ENCODE measurements around the gene PCED1A. TPM values are rescaled to one million over a fixed set of nuclear protein-coding genes. Genes with fewer than 3 reads are reported as not detected.
"Not testable (repeated sequence)": the region's sequence is repeated elsewhere in the genome, so short reads cannot be mapped to it uniquely, and the experiment has no call there.

Gene PCED1A
- polyA plus RNA-seq, 1 donor: 31.9 TPM

DNA sequence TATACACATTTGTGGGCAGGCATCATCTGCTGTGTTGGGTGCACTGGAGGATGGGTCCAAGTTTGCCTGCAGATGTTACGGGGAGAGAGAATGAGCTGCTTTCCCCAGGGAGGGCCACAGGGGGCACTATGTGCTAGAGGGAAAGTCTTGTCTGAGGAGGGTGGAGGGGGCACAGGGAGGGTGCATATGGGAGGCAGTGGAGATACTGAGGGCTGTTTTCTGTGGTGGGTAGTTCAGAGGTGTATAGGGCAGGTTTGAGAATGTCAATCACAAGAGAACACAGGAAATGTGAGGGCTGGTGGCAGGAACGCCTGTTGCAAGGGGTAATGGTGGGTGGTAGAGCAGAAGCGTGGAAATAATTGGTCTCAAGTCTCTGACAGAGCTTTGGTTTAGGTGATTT, 25.2 kb upstream of the PCED1A start:
- DNase-seq: no peak

- DNase-seq: no peak
Measured at GRCh38 chr20:2865101-2865500, 24.6 kb upstream of the PCED1A start.

- no peak for DNase-seq
Measured at GRCh38 chr20:2864626-2865025, 24.2 kb upstream of the PCED1A start.

GRCh38 chr20:2859330-2860121, 19.1 kb upstream of the PCED1A start:
- DNase-seq: no peak

DNA sequence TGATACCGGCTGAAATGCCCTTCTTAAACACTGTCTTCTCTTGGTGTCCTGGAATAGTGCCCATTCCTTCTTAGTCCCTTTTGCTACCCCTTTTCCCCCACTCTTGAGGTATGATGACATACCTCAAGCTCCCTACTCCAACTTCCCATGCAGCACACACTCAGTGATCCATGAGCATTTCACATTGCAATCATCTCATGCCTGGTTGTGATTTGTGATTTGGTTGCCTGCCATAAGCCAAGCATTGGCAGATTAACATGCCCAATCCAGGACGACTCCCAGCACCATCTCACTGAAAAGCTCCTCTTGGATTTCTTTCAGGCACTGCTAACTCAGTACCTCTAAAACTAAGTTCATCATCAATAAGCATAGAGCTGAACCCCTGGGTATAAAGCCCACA, 18.1 kb upstream of the PCED1A start:
- no peak for DNase-seq

- DNase-seq: no peak
Measured at GRCh38 chr20:2851086-2851485, 10.6 kb upstream of the PCED1A start.

DNA sequence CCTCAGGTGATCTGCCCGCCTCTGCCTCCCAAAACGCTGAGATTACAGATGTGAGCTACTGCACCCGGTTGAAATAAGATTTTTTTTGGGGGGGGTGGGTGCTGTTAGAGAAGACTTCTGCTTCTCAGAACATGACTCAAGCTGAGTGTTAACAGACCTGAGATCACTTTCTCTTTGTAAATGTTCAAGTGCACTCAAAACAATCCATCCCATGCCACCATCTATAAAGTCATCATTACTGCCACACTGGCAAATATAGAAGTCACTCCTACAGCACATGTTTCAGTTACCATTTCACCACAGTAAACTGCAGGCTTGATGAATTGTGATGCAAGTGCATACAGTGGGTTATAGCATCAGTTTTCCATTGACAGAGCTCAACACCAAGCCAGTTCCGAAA, 9.1 kb upstream of the PCED1A start:
- DNase-seq: no peak

- DNase-seq: no peak
Measured at GRCh38 chr20:2847802-2848201, 7.3 kb upstream of the PCED1A start.

DNA sequence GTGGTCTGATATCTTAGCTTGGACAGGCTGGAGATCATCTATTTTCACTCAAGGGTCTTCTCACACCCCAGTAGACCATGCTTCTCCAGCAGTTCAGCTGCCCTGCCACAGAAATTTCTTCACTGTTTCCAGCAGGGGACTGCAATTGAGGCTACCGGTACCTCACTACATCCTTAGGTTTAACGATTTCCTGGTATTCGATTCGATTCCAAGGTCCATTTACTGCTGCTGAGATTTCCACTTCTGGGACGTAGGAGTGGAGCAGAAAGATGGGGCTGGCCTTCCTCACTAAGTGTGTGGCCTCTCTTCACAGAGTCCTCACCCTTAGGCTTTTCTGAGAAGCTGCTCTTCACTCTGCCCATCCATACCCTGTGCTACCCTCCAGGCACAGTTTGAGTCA, 6.2 kb upstream of the PCED1A start:
- DNase-seq: no peak

DNA sequence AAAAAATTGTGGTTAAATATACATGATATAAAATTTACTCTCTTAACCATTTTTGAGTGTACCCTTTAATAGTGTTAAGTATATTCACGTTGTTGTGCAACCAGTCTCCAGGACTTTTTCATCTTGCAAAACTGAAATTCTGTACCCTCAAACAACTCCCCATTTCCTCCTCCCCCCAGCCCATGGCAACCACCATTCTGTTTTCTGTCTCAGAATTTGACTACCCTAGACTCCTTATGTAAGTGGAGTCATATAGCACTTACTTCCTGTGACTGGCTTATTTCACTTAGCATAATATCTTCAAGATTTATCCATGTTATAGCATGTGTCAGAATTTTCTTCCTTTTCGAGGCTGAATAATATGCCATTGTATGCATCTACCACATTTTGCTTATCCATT, 5.2 kb upstream of the PCED1A start:
- DNase-seq: no peak

DNA sequence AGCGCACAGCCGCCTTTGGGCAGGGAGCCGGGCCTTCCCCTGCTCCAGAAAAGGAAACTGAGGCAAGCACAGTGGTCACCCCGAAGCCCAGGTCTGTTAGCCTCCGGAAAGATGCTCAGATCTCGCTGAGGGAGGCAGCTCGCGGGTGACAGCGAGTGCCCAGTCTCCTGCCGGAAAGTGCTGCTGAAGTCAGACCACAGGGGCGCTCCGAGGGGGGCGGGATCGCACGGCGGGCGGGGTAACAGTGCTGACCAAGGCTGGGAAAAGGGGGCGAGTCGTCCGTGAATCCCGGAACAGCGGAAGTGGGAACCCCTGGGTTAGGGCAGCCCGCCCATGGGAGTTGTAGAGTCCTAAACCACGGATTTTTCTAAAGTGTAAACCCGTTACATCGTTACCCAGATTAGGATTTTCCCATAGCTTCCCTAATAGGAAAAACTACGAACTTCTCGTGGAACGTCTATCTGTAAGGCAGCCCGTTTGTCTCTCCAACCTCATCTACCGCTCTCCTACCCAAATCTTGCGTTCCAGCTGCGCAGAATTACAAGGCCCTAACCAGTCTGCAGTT, 594 bp upstream of the PCED1A start:
- DNase-seq: peak; percentile 73

- no peak for DNase-seq
Measured at GRCh38 chr20:2839732-2840137, 720 bp downstream of the PCED1A start.

GRCh38 chr20:2838847-2839671, 1.4 kb downstream of the PCED1A start:
- DNase-seq: no peak

DNA sequence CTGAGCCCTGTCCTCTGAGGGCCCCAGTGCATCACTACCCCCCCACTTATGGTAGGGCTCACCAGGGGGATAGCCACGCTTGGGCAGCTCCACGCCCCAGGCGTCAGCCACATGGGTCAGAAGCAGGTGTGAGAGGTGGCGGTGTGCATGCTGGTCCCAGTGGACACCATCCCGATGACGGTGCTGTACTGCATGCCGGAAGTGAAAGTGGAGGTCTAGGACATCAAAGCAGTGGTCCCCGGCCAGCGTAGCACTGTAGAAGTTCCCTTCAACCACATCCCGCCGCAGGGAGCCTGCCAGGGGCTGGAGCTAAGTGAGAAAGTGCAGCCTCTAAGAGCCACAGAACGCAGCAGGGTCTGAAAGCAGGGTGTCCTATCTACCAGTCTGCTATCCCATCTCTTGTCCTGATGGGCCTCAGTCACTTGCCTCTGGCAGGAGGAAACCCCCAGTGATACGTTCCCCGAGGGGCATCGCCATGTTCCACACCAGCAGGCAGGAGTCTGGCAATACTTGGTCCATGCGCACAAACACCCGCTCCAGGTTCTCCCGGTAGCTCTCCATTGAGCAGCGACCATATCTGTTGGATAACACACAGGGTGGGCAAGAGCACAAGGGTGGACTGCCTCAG, 2.2 kb downstream of the PCED1A start:
- no peak for DNase-seq

GRCh38 chr20:2837221-2837960, 3.1 kb downstream of the PCED1A start:
- DNase-seq: no peak

GRCh38 chr20:2836035-2836434, 4.4 kb downstream of the PCED1A start:
- no peak for DNase-seq

DNA sequence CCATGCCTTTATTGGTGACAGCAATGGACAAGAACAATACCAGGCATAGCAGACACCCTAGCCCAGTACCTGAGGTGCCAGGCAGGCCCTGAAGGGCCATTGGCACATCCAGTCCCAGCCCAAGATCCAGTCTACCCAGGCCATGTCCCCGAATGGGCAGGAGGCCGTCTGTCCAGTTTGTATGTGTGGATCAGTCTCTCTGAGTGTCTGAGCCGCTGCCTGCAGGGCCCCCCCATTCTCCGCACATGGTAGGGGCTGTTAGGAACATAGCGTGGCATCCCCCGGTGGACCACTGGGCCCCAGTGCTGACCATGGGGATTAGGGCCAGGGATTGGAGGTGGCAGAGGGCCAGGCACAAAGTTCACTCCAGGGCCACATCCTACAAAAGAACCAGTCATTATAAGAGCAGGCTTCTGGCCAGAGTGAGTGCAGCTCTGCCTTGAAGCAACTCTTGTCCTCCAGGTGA, 5.1 kb downstream of the PCED1A start:
- no peak for DNase-seq

DNA sequence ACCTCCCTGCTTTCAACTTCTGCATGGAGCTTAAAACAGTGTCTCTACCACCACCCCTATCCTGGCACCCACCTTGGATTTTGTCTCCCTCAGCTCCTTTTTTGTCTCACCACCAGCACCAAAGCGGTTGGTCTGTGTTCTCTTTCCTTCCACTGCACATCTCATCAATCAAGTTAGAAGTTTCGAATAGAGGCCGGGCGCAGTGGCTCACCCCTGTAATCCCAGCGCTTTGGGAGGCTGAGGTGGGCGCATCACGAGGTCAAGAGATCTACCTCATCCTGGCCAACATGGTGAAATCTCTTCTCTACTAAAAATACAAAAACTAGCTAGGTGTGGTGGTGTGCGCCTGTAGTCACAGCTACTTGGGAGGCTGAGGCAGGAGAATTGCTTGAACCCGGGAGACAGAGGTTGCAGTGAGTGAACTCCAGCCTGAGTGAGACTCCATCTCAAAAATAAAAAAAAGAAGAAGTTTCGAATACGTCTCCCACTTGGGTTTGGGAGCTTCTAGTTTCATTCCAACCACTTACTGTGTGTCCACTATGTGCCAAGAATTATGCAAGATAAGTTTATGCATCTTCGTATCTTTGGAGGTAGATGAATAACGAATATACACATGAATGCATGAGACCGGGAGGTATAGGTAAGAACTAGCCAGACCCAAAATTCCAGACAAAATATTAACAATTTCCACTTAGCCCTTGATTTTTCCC, 5.9 kb downstream of the PCED1A start:
- DNase-seq: no peak

GRCh38 chr20:2833761-2834160, 6.7 kb downstream of the PCED1A start:
- DNase-seq: no peak

DNA sequence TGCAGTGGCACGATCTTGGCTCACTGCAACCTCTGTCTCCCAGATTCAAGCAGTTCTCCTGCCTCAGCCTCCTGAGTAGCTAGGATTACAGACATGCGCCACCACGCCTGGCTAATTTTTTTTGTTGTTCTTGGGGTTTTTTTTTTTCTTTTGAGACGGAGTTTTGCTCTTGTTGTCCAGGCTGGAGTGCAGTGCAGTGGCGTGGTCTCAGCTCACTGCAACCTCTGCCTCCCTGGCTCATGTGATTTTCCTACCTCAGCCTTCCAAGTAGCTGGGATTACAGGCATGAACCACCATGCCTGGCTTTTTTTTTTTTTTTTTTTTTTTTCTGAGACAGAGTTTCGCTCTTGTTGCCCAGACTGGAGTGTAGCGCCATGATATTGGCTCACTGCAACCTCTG, 9.2 kb downstream of the PCED1A start:
- DNase-seq: not testable (repeated sequence)

DNA sequence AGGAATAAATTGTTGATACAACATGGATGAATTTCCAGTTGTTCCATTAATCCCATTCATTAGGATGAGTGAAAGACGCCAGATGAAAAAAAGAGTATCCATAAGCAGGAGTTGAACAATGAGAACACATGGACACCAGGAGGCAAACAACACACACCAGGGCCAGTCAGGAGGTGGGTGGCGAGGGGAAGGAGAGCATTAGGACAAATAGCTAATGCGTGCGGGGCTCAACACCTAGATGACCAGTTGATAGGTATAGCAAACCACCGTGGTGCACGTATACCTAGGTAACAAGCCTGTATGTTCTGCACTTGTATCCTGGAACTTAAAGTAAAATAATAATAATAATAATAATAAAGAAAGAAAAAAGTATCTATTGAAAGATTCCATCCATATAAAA, 11.1 kb downstream of the PCED1A start:
- DNase-seq: no peak

GRCh38 chr20:2826655-2827054, 13.8 kb downstream of the PCED1A start:
- DNase-seq: no peak

All from hindlimb muscle (tissue), 1 donor.